Fibroblast of pulmonary artery (primary cell): ENCODE results near the gene TNFRSF17.

Source experiments
- DNase-seq: peaks from one replicate; pipeline ENCODE4 v3.0.0-alpha.2; 2010; ENCODE audit warnings: low read depth
- H3K4me3 ChIP-seq: replicated peaks from 2 replicates; pipeline ENCODE4 v1.5.1; 2011; ENCODE audit warnings: low read depth, mild to moderate bottlenecking, control low read depth, low read length, moderate library complexity
- TF ChIP-seq, protein P1 (sequence below): IDR thresholded peaks from 2 replicates; pipeline ENCODE4 v1.5.1; 2011; ENCODE audit warnings: mild to moderate bottlenecking, control low read depth, low read length, inconsistent platforms; ENCODE audit errors: missing control alignments

TNFRSF17 gene

DNA sequence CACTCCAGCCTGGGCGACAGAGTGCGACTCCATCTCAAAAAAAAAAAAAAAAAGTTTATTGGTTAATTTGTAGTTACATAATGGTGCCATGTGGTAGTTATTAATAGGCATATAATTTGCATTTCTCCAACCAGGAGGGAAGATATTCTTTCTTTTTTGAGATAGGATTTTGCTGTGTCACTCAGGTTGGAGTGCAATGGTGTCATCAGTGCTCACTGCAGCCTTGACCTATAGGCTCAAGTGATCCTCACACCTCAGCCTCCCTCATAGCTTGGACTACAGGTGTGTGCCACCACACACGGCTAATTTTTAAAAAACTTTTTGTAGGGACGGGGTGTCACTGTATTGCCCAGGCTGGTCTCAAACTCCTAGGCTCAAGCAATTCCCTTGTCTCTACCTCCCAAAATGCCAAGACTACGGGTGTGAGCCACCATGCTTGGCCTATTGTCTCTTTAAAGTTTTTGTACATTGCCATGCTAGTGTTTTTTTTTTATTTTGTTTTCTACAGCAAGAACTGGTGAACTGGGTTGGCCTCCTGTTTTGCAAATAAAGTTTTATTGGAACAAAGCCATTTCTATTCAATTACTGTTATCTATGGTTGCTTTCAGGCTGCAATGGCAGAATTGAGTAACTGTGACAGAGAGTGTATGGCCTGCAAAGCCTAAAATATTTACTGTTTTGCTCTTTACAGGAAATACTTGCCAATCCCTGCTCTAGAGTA lies 23.4 kb downstream of the TNFRSF17 start:
- H3K4me3 ChIP-seq = no peak overlapping the region
- DNase-seq = no peak
- TF ChIP-seq, protein P1, sequence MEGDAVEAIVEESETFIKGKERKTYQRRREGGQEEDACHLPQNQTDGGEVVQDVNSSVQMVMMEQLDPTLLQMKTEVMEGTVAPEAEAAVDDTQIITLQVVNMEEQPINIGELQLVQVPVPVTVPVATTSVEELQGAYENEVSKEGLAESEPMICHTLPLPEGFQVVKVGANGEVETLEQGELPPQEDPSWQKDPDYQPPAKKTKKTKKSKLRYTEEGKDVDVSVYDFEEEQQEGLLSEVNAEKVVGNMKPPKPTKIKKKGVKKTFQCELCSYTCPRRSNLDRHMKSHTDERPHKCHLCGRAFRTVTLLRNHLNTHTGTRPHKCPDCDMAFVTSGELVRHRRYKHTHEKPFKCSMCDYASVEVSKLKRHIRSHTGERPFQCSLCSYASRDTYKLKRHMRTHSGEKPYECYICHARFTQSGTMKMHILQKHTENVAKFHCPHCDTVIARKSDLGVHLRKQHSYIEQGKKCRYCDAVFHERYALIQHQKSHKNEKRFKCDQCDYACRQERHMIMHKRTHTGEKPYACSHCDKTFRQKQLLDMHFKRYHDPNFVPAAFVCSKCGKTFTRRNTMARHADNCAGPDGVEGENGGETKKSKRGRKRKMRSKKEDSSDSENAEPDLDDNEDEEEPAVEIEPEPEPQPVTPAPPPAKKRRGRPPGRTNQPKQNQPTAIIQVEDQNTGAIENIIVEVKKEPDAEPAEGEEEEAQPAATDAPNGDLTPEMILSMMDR = no peak

DNA sequence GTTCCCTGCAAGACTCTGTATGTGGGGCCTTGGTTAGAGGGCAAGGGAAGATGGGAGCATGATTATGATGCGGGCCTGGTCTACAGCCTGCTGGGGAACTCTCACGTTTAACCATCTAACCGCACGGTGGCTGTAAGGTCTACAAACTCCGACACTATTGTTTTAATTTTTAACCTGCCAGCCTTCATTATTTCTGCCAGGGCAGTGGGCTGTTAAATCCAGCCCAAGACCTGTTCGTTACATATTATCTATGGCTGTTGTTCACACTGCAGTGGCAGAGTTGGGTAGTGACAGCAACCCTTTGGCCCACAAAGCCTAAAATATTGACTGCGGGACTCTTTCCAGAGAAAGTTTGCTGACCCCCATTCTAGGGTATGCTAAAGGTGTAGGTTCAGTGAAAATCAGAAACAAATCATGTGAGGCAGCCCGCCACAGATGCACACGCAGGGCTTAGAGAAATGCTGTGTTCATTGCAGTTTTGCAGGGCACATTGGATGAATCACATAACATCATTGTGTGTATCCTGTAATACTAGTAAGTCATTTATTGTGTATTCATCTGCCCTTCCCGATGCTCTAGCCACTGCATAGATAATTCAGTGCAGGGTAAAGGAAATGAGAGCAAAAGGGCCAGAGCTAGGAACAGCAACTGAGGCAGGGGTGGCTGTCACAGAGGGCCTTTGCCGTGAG lies 25.8 kb downstream of the TNFRSF17 start:
- no peak overlapping the region for H3K4me3 ChIP-seq
- DNase-seq = no peak
- TF ChIP-seq, protein P1 = no peak

DNA sequence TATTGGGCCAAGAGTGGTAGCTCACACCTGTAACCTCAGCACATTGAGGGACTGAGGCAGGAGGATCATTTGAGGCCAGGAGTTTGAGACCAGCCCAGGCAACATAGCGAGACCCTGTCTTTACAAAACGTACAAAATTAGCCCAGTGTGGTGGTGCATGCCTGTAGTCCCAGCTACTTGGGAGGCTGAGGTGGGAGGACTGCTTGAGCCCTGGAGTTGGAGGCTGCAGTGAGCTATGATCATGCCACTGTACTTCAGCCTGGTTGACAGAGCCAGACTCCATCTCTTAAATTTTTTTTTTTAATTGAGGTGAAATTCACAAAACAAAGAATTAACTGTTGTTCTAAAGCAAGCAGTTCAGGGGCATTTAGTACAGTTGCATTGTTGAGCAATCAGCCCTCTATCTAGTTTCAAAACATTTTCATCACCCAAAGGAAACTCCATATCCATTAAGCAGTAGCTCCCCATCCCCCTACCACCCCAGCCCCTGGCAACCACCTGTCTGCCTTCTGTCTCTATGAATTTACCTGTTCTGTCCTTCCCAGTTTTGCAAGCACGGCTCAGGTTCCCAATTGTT lies 27.1 kb downstream of the TNFRSF17 start:
- peak; percentile 25 for DNase-seq
- TF ChIP-seq, protein P1 = no peak
- no peak overlapping the region for H3K4me3 ChIP-seq

DNA sequence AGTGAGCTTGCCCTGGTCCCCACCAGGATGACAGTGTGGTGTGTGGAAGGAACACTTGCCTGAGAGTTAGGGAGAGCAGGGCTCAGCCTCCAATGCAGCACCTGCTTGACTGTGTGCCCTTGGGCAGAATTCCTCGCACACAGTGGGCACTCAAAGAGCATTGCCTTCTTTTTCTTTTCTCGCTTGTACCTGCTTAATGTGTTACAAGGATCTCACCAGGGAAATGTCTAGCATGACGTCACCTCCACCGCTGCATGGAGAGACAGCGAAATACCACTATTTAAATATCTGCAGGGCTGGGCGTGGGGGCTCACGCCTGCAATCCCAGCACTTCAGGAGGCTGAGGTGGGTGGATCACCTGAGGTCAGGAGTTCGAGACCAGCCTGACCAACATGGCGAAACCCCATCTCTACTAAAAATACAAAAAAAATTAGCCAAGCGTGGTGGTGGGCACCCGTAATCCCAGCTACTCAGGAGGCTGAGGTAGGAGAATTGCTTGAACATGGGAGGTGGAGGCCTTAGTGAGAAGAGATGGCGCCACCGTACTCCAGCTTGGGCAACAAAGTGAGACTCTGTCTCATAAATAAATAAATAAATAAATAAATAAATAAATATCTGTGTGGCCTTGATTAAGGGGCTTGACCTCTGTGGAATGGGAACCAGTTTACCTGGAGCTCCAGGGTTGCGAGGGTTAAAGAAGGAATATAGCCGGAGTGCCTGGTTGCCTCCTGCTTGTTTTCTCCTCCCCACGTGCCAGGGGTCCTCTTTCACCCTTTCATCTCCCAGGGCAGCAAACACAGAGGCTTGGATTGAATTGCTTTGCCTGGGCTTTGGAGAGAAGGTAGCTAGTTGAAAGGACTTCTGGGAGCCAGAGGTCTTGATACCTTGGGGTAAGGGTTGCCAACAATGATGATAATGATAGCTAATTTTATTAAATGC lies 27.8 kb downstream of the TNFRSF17 start:
- TF ChIP-seq, protein P1 = no peak
- H3K4me3 ChIP-seq = no peak overlapping the region
- no peak for DNase-seq

DNA sequence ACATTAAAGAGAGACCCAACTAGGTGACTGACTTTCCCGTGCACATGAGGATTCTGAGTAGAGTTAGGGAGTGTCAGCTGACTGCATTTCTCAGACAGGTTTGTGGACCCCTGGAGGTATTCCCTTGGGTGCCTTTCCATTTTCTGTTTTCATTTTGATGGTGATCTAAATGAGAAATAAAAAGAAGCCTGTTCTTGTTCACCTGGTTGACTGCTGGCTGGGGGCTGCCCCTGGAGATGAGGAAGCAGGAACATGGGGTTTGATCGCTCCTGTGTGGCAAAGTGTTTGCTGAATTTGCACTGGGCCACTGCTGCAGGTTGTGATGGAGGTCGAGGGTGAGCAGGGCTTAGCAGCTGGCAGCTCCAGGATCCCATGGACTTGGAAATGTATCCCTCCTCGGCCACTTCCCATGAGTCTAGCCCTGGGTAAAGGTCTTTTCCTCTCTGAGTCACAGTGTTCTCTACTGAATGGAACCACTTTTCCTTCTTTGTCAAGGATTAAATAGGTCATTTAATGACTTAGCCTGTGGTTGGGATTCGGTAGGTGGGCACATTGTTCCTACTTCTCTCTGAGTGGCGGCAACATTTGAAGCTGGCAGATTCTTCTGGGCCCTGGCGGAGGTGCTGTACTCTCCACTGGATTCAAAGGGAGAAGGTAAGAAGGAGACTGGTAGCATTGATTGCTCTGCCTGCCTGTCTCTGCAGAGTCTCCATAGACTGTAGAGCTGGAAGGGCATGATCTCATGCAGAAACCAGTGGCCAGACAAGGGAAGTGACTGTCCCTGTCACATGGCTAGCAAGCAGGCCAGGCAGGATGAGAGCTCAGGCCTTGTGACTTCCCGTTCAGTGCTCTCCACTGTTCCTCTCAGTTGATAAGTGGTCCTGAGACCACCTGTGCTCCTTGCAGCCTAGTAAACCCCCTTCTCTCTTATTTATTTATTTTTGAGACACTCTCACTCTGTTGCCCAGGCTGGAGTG lies 29.4 kb downstream of the TNFRSF17 start:
- DNase-seq = no peak
- H3K4me3 ChIP-seq = no peak overlapping the region
- TF ChIP-seq, protein P1 = no peak
